ENCODE measurements around the gene EML6. TPM values are rescaled to one million over a fixed set of nuclear protein-coding genes. Genes with fewer than 3 reads are reported as not detected.

EML6 gene
- total RNA-seq, 1 donor from 2014 or later: 0.39 TPM

- H3K4me1 ChIP-seq: no peaks in the 10 kb centered on the region
- DNase-seq (ENCODE audit: low spot score): no peak
- H4K20me1 ChIP-seq (ENCODE audit: low read depth): peaks cover 46% of the 10 kb centered on the region
- Mint-ChIP-seq H3K27ac (no peak overlapping the region), H3K4me3 (no peak overlapping the region), H3K4me1 (peaks cover 2% of the 10 kb centered on the region), H3K36me3 (peaks cover 26% of the 10 kb centered on the region), H3K9me3 (no peaks in the 10 kb centered on the region), H3K27me3 (ENCODE audit: insufficient read depth, low read depth) (no peaks in the 10 kb centered on the region)
- no peak overlapping the region for H3K4me2 ChIP-seq
- no peaks in the 10 kb centered on the region for H3K27me3 ChIP-seq
- H3K79me2 ChIP-seq (ENCODE audit: low read depth): peaks cover 90% of the 10 kb centered on the region
- no peaks in the 10 kb centered on the region for H3K9me3 ChIP-seq (ENCODE audit: low read depth)
- peaks cover 3% of the 10 kb centered on the region for H3F3A ChIP-seq (ENCODE audit: low read depth)
- no peak overlapping the region for H3K9ac ChIP-seq
- TF ChIP-seq EZH2 (IDR thresholded peaks at IDR 0.05) (no peak), CTCF (IDR thresholded peaks at IDR 0.05) (no peak), EZH2phosphoT487 (IDR thresholded peaks at IDR 0.05) (no peak)
- peak overlapping the region; percentile 10 for H3K27ac ChIP-seq
- no peak overlapping the region for H2AFZ ChIP-seq (replicated peaks)
- no peak overlapping the region for H3K4me3 ChIP-seq
- peaks cover 10% of the 10 kb centered on the region for H3K36me3 ChIP-seq
Observed at GRCh38 chr2:54981385-54981784, 257.9 kb downstream of the EML6 start.

- H3F3A ChIP-seq (ENCODE audit: low read depth): peaks cover 3% of the 10 kb centered on the region
- Mint-ChIP-seq H3K9me3 (no peaks in the 10 kb centered on the region), H3K4me1 (no peaks in the 10 kb centered on the region), H3K27ac (no peak overlapping the region), H3K4me3 (no peak overlapping the region), H3K36me3 (peaks cover 23% of the 10 kb centered on the region), H3K27me3 (ENCODE audit: insufficient read depth, low read depth) (no peaks in the 10 kb centered on the region)
- H3K9ac ChIP-seq: no peak overlapping the region
- peaks cover 7% of the 10 kb centered on the region for H3K36me3 ChIP-seq
- no peak overlapping the region for H2AFZ ChIP-seq (replicated peaks)
- no peaks in the 10 kb centered on the region for H3K27me3 ChIP-seq
- peaks cover 49% of the 10 kb centered on the region for H4K20me1 ChIP-seq (ENCODE audit: low read depth)
- H3K4me2 ChIP-seq: no peak overlapping the region
- no peak for DNase-seq (ENCODE audit: low spot score)
- H3K79me2 ChIP-seq (ENCODE audit: low read depth): peaks cover 91% of the 10 kb centered on the region
- no peak overlapping the region for H3K27ac ChIP-seq
- TF ChIP-seq CTCF (IDR thresholded peaks at IDR 0.05) (no peak), EZH2 (IDR thresholded peaks at IDR 0.05) (no peak), EZH2phosphoT487 (IDR thresholded peaks at IDR 0.05) (no peak)
- no peaks in the 10 kb centered on the region for H3K9me3 ChIP-seq (ENCODE audit: low read depth)
- no peak overlapping the region for H3K4me3 ChIP-seq
- no peaks in the 10 kb centered on the region for H3K4me1 ChIP-seq
Observed at GRCh38 chr2:54983345-54984220, 260.1 kb downstream of the EML6 start.

- Histone ChIP-seq H3K9me3 (ENCODE audit: low read depth) (no peaks in the 10 kb centered on the region), H3K4me3 (no peak overlapping the region), H3K4me1 (no peaks in the 10 kb centered on the region), H3K4me2 (no peak overlapping the region), H3F3A (ENCODE audit: low read depth) (peaks cover 3% of the 10 kb centered on the region), H3K36me3 (peaks cover 5% of the 10 kb centered on the region), H3K27me3 (no peaks in the 10 kb centered on the region), H3K27ac (no peak overlapping the region), H3K79me2 (ENCODE audit: low read depth) (peaks cover 91% of the 10 kb centered on the region), H2AFZ (replicated peaks) (no peak overlapping the region), H4K20me1 (ENCODE audit: low read depth) (peaks cover 58% of the 10 kb centered on the region), H3K9ac (no peak overlapping the region)
- H3K9me3 Mint-ChIP-seq: no peaks in the 10 kb centered on the region
- H3K4me3 Mint-ChIP-seq: no peak overlapping the region
- H3K27ac Mint-ChIP-seq: no peak overlapping the region
- H3K4me1 Mint-ChIP-seq: no peaks in the 10 kb centered on the region
- TF ChIP-seq EZH2 (IDR thresholded peaks at IDR 0.05) (no peak), EZH2phosphoT487 (IDR thresholded peaks at IDR 0.05) (no peak), CTCF (IDR thresholded peaks at IDR 0.05) (no peak)
- H3K36me3 Mint-ChIP-seq: peaks cover 23% of the 10 kb centered on the region
- H3K27me3 Mint-ChIP-seq (ENCODE audit: insufficient read depth, low read depth): no peaks in the 10 kb centered on the region
- DNase-seq (ENCODE audit: low spot score): no peak
Observed at GRCh38 chr2:54984476-54984875, 261.0 kb downstream of the EML6 start.
